DLD1 (cell line): ENCODE measurements around the gene SLC9A3.
"Not testable (repeated sequence)": the region's sequence is repeated elsewhere in the genome, so short reads cannot be mapped to it uniquely, and the experiment has no call there.

Experiments
- in situ Hi-C: cut with HindIII; loops from 2 replicates; pipeline ENCODE4 v1.10.0; 2017; ENCODE audit warnings: low sequenced_read_pairs

SLC9A3 gene

GRCh38 chr5:492314-492893 is 31.8 kb downstream of the SLC9A3 start:
- in situ Hi-C loops, result no loop called here

- in situ Hi-C loops, result no loop called here
Observed at GRCh38 chr5:491856-492155, 32.4 kb downstream of the SLC9A3 start.

- in situ Hi-C loops, result no loop called here
Observed at GRCh38 chr5:491119-491855, 33.0 kb downstream of the SLC9A3 start.

GRCh38 chr5:490116-491106 is 33.8 kb downstream of the SLC9A3 start:
- in situ Hi-C loops, result no loop called here

- in situ Hi-C loops, result no loop called here
Observed at GRCh38 chr5:489689-490080, 34.6 kb downstream of the SLC9A3 start.

- in situ Hi-C loops, result no loop called here
Observed at GRCh38 chr5:488744-489688, 35.2 kb downstream of the SLC9A3 start.

- in situ Hi-C loops, result no loop called here
Observed at GRCh38 chr5:488241-488640, 36.0 kb downstream of the SLC9A3 start.

GRCh38 chr5:486597-486996 is 37.7 kb downstream of the SLC9A3 start:
- in situ Hi-C loops, result not testable (repeated sequence)

- in situ Hi-C loops, result no loop called here
Observed at GRCh38 chr5:485946-486491, 38.2 kb downstream of the SLC9A3 start.

- in situ Hi-C loops, result no loop called here
Observed at GRCh38 chr5:485113-485945, 38.9 kb downstream of the SLC9A3 start.

- in situ Hi-C loops, result no loop called here
Observed at GRCh38 chr5:484556-484955, 39.7 kb downstream of the SLC9A3 start.

GRCh38 chr5:483434-484140 is 40.7 kb downstream of the SLC9A3 start:
- in situ Hi-C loops, result no loop called here

GRCh38 chr5:483011-483410 is 41.2 kb downstream of the SLC9A3 start:
- in situ Hi-C loops, result no loop called here

- in situ Hi-C loops, result no loop called here
Observed at GRCh38 chr5:482506-482905, 41.7 kb downstream of the SLC9A3 start.

GRCh38 chr5:482021-482420 is 42.2 kb downstream of the SLC9A3 start:
- in situ Hi-C loops, result no loop called here

- in situ Hi-C loops, result no loop called here
Observed at GRCh38 chr5:481347-481746, 42.9 kb downstream of the SLC9A3 start.

- in situ Hi-C loops, result no loop called here
Observed at GRCh38 chr5:479566-480319, 44.5 kb downstream of the SLC9A3 start.

GRCh38 chr5:478982-479535 is 45.2 kb downstream of the SLC9A3 start:
- in situ Hi-C loops, result no loop called here
